Germinal center (tissue), 1 donor: ENCODE data around the gene GNPNAT1.

Source experiments
- DNase-seq: peaks from one replicate; pipeline ENCODE4 v3.0.0; 2012; ENCODE audit warnings: mixed read lengths, low spot score

GNPNAT1 gene

DNA sequence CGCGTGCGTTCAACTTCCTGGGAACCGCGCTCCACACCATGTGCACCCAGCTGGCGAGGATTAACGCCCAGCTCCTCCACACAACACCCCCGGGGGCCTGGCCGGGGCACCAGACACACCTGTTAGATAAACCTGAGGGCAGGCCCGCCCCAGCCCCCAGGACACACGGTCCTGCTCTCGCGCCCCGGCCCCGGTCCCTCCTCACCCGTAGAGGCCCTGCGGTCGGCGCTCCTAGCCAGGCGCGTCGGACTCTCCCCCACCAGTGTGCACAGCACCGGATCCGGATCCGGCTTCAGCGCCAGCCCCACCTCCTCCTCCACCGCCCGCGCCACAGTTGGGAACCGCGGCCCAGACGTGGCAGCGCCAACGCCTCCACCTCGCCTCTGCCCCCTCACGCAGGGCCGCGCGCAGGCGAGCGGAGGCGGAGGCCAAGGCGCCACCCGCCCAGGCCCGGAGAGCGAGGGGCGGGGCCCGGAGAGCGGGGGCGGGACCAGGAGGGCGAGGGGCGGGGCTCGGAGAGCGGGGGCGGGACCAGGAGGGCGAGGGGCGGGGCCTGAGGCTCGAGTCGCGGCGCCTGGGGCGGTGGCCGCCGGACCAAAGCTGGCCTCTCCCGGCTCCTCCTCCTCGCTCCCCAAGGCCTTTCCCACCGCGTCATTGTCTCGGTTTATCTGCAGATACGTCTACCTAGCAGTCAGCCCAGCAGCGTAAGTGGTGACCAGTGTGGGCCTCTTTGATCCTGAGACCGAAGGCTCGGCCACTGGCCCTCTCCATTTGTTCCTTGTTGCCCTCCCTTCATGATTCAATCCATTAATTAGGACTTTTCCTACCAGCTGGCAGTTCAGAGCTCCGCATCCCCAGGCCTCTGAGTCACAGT is at the start of gene GNPNAT1:
Gene GNPNAT1 (minus strand): TSS at position 385 of the 874 bp plus-strand sequence. CDS start 6,957 bp downstream, outside the sequence.
- DNase-seq: peak; percentile 92

DNA sequence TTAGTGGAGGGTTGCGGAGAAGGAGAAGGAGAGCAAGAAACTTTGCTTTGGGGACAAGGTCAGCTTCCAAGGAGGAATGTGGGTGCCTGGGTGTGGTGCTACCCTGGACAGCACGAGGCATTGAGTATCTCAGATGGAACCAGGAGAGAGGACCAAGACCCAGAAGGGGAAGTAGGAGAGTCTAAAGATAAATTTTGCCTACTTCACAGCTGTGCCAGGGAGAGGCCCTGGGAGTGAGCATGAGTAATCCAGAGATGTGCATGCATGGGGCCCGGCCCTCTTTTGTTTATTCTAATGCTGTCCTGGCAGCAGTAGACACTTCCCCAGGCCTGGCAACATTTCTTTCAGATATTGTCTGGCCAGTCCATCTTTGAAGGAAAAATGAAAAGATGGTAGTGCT is 49.5 kb upstream of the GNPNAT1 start:
- no peak for DNase-seq

DNA sequence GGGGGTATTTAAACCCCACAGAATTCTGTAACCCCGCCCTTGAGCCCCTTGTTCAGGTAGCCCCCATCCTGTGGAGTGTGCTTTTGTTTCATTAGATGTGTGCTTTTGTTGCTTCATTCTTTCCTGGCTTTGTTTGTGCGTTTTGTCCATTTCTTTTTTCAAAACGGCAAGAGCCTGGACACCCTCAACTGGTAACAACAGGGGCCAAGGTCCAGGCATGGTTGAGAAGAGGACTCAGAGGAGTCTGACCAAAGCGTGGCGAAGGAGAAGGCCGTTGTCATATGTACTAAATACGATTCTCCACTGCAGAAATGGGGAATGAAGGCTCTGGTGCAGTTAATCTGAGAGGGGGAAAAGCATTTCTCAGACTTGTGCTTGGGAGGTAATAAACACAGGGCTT is 46.0 kb upstream of the GNPNAT1 start:
- no peak for DNase-seq

DNA sequence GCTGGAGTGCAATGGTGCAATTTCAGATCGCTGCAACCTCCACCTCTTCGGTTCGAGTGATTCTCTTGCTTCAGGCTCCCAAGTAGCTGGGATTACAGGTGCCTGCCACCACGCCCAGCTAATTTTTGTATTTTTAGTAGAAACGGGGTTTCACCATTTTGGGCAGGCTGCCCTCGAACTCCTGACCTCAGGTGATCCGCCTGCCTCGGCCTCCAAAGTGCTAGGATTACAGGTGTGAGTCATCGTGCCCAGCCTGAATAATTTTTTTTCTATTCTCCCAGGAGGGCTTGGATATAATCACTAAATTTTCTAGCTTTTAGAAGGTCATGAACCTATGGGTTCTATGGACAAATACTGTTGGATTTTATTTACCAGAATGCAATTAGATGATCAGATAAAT is 44.7 kb upstream of the GNPNAT1 start:
- no peak for DNase-seq

DNA sequence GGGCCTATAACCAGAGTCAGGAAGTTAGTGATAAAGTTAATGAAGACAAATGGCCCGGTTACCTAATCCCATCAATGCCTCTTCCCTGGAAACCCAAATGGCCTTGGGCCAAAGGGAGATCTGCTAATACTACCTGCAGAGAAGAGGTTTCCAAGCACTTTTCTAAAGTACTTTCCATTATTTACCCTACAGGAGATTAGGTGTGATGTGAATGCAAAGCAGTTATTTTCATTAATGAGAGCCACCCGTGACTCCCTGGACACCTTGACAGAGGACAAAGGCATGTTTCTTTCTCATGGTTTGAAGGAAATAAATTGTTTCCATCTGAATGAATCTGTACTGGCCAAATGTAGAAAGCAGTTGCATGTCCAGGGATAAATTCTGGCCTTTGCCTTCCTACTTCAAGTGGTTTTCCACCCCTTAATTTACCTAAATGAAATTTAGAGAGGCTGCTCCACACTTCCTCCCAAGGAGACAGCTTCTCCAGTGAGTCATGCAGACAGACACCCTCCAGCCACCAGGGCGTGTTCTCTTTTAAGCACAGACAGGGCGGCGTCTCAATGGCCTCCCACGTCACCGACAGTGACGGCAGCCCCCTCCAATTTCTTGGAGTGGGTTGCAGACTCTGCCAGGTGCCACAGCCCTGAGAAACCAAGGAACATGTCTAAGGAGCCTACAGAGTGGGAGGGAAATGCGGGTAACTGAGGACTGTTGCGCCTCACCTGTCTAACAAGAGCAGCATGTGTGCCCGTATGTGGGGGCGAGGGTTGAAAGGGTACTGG is 43.9 kb upstream of the GNPNAT1 start:
- DNase-seq: no peak

DNA sequence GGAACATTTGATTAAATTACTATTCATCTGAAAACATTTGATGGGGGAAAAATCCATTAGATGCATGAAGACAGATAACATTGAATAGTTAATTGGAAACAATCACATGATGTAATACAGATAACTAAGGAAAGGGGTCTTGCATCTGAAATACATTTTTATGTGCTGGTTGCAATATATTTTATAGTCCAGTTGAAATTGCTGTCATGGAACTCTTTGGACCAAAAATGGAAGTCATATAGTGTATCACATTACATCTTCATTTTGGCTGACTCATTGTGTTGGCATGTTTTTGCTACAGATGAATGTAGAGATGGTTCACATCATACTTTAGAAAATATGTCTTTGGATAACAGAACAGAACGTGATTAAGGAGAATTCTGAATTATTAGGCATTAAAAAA is 43.0 kb upstream of the GNPNAT1 start:
- DNase-seq: no peak

DNA sequence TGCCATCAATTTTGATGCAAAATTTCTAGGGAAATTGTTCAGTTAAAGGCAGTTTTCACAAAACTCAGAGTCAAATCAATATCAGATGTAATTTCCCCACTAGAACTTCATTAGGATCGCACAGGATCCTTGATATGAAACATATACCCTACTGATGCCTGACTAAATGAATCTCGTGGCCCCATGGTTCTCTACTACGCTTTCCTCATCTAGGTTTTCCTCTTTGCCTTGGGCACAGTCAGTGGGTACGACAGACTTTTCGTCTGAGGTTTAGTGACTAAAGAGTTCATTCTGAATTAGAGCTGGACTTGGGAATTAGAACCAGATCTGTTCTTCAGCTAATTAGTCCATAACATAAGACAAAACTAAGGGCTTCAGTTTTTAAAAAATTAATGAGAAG is 42.5 kb upstream of the GNPNAT1 start:
- DNase-seq: no peak

DNA sequence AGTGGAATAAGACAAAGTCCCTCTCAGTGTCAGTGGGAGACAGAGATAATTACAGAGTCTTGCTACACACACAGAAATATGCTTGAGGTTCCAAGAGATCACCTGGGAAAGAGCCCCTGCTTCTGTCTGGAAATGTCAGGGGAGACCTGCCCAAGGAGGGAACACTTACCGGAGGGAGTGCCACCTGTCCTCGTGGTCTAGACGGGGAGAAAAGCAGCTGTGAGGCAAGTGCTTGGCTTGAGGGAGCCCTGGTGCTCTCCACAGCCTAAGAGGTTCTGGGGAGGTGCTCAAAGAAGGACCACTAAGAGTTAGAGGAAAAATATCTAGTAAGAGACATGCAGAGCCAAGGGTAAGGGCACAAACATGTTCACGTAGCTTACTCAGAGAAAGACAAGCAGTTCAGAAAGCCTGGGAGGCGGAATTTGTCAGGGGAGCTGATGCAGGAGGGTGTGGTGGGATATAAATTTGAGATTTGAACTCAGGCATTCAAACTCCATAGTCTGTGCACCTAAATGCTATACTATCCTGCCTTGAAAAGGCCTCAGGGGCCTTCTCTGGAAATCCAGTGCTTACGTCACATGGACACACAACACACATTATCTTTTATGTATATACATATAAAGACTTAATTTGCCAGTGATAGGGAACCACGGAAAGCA is 38.2 kb upstream of the GNPNAT1 start:
- no peak for DNase-seq

DNA sequence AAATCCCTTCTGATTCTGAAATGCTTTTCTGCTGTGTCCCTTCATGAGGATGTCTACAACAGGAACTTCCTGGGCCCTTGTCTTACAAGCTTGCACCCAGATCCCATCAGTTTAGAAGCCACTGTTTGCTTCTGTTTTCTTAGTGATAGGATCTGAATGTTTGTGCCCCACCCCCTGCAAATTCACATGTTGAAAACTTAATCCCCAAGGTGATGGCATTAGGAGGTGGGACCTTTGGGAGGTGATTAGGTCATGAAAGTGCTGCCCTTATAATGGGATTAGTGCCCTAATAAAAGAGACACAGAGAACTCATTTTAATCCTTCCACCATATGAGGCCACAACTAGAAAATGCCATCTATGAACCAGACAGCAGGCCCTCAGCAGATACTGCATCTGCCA is 36.0 kb upstream of the GNPNAT1 start:
- no peak for DNase-seq

DNA sequence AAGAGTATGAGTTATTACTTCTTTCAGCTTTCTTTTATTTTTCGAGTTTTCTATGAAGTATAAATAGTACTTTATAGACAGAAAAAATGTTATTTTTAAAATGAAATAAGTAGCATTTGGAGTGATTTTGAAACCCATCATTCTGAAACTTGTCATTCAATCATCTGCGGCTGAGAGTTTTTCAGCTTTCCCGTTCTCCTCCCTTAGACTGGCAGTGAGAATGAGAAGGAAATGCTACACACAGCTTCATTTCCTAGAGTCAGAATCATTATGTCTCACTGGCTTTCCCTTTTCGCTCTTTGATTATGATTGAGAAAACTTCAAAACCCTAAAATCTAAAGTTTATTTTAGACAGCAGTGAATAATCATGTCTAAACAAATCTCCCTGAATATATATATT is 33.7 kb upstream of the GNPNAT1 start:
- no peak for DNase-seq

DNA sequence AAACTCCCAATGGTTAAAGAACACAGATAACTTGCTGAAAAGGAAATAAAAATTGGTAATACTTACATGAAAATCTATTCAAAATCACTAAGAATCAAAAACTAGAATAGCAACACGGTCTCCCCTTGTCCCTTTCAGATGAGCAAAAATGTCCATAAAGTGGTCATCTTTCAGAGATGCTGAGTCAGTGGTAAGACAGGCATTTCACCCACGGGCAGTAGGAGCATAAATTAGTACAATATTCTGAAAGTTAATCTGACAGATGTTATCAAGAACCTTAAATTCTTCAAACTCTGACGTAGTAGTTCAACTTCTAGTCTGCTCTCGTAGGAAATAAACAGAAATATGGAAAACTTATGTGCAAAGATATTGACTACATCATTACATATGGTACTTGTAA is 33.1 kb upstream of the GNPNAT1 start:
- no peak for DNase-seq

DNA sequence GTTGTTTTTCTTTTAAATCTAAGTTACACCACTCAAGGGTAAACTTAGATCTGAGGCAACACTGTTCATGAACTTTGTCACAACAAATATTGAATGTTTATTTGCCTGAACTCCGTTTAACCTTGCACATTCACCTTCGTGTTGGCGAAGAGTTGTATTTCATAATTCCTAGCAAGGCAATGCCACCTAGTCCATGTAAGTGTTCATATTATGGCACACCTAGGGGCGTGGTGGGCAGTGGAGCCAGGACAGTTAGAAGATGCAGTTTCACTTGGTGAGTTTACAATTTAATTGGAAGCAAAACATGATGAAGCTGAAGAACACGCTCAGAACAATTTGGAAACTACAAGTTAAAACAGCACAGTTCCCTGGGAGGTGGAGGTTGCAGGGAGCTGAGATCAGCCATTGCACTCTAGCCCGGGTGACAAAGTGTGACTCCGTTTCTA is 30.4 kb upstream of the GNPNAT1 start:
- no peak for DNase-seq

DNA sequence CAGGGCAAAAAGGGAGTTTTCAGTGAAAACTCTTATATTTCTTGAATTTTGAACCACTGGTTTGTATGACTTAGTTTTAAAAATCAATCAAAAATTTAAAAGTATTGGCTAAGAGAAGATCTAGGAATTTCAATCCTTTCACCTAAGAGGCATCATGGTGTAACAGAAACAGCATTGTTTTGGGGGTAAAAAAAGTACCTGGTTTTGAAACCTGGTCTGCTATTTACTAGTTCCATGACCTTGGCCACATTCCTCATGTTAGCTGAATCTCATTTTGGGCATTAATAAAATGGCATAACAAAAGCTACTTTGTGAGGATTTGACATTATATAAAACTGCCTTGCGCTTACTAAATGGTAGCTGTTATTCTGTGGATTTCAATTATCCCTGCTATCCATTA is 16.7 kb upstream of the GNPNAT1 start:
- no peak for DNase-seq

DNA sequence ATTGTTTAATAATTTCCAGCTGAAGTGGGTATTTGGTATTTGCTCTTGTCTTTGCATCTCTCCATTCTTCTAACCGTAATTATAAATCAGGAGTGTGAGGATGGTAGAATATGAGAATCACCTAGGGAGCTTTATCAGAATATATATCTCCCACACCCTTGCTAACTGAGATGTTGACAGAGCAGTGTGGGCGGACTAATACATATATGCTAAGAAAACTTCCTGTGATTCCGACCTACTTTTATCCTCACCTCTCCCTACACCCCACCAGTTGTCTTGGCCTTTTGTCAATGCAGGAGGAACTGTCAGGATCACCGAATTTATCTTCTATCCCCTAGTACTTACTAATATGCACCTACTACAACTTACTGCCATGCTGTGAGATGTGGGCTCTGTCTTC is 14.7 kb upstream of the GNPNAT1 start:
- DNase-seq: no peak

DNA sequence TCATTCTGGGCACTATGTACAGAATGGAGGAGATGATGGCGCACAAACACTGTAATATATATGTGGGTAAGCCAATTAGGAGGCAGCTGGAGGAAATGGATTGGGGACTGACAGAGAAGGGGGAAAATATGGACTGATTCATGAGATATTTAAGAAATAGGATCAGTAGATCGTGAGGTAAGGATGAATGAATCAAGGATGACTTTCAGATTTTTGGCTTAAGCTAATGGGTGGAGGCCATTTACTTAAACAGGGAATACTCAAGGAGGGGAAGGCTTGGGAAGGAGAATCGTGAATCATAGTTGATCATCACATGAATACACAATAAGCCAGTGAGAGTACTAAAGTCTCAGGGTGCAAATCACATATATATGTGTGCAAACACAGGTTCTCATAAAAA is 11.2 kb upstream of the GNPNAT1 start:
- no peak for DNase-seq

DNA sequence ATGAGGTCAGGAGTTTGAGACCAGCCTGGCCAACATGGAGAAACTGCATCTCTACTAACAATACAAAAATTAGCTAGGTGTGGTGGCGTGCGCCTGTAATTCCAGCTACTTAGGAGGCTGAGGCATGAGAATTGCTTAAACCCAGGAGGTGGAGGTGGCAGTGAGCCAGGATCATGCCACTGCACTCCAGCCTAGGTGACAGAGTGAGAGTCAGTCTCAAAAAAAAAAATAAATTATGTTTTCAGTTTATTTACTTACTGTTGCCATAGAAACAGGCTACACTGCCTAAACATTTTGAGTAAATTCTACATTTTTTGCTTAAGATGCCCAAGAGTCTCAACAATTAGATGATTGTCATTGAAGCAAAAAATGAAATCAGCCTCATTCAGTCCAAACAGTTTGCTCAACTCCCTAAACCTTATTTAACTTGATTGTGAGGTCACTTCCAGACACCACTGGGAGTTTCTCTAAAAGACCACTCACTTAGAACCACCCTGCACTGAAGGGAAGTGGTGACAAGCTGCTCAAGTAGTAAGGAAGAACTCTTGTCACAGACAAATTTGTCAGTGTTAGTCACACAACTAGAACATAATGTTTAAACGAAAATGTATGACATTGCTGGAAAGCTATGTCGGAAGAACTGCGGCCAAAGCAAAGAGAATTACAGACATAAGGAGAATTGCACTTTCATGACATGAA is 9.8 kb upstream of the GNPNAT1 start:
- no peak for DNase-seq

DNA sequence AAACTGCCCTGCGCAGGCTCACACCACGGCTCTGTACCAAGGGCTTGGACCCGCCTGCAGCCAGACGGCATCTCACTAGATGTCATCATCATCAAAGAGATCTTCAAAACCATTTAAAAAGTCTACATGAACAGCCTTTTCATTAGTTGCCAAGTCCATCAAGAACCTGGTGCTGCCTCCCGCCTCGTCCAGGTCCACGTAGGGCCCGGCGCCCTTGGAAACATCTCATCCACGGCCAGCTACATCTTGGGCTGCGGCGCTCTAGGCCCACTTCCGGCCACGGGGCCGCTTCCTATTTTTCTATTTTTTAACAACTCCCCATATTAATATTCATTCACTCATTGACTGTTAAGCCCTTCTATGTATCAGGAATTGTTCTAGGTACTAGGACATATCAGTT is 7.4 kb upstream of the GNPNAT1 start:
- DNase-seq: no peak

DNA sequence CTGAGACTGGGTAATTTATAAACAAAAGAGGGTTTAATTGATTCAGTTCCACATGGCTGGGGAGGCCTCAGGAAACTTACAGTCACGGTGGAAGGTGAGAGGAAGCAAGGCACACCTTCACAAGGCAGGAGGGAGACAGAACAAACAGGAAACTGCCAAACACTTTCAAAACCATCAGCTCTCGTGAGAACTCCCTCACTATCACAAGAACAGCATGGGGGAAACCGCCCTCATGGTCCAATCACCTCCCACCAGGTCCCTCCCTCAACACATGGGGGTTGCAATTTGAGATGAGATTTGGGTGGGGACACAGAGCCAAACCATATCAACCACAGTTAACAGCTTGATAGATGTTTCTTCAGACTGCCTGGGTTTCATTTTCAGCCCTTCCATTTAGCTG is 6.2 kb upstream of the GNPNAT1 start:
- DNase-seq: no peak

DNA sequence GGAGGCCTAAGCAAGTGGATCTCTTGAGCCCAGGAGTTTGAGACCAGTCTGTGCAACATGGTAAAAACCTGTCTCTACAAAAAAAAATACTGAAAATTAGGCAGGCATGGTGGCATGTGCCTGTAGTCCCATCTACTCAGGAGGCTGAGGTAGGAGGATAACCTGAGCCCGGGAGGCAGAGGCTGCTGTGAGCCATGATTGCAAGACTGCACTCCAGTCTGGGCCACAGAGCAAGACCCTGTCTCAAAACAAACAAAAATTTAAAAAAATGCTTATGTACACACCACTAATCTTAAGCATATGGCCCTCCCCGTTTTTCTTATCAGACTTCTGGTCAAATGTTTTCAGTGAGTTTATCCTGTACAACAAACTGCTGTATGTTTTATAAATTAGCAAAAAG is 1.7 kb upstream of the GNPNAT1 start:
- no peak for DNase-seq

DNA sequence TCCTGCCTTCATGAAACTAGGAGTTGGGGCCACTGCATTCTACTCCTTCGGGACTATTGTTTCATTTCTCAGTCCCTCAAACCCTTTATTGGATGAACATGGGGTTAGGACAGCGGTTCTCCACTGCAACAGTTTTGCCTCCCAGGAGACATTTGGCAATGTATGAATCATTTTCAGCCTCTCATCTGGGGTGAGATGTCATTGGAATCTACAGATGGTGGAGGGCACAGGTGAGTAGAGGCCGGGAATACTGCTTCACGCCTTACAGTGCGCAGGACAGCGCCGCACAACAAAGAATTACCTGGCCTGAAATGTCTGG is 649 bp upstream of the GNPNAT1 start:
- DNase-seq: no peak

DNA sequence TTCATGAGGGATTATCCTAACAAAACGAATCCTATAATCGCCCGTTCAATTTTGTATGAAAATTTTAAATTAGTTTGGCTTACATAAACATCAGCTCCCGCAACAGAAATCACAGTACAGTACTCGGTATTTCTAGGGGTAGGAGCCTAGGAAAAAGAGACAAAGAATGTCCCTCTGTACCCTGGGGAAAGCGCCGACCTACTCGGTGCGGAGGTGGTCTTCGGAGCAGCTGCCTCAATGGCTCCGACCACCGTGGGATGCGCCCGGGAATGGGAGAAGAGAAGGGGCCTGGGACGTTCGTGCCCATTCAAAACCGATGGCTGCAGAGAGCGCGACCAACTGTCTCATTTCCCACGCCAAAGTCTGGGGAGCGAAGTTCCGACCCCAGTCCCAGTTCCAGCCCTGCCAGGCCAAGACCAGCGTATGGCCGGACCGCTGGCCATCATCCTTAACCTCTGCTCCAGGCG is 618 bp downstream of the GNPNAT1 start:
- peak; percentile 18 for DNase-seq
